Smooth muscle cell (in vitro differentiated cells): ENCODE results near the gene CACNA2D3. TPM values are rescaled to one million over a fixed set of nuclear protein-coding genes. Genes with fewer than 3 reads are reported as not detected.

Experiments
- DNase-seq: peaks from one replicate; lab custom pipeline; 2025; ENCODE audit not compliant: unreplicated experiment; lab: John Stamatoyannopoulos, UW
- H2AFZ ChIP-seq: fragments of 200-600 bp; sonication (generic); 2 replicates; pipeline ENCODE4 v1.6.0; 2016; ENCODE audit warnings: antibody characterized with exemption, low read depth, mild to moderate bottlenecking
- H3F3A ChIP-seq: fragments of 200-600 bp; sonication (generic); 2 replicates; pipeline ENCODE4 v1.6.0; 2017; ENCODE audit warnings: antibody characterized with exemption, low read depth
- H3K27ac ChIP-seq: fragments of 200-600 bp; sonication (generic); 2 replicates; pipeline ENCODE4 v1.5.1; 2016; ENCODE audit warnings: low read depth, mild to moderate bottlenecking
- H3K27me3 ChIP-seq: fragments of 200-600 bp; sonication (generic); 2 replicates; pipeline ENCODE4 v1.6.1; 2016; ENCODE audit warnings: low read depth, mild to moderate bottlenecking
- H3K36me3 ChIP-seq: fragments of 200-600 bp; sonication (generic); 2 replicates; pipeline ENCODE4 v1.5.1; 2016; ENCODE audit warnings: low read depth
- H3K4me1 ChIP-seq: fragments of 200-600 bp; sonication (generic); 2 replicates; pipeline ENCODE4 v1.5.1; 2016; ENCODE audit warnings: low read depth
- H3K4me2 ChIP-seq: fragments of 200-600 bp; sonication (generic); 2 replicates; pipeline ENCODE4 v1.6.0; 2016; ENCODE audit warnings: mild to moderate bottlenecking
- H3K4me3 ChIP-seq: fragments of 200-600 bp; sonication (generic); 2 replicates; pipeline ENCODE4 v1.5.1; 2016; ENCODE audit warnings: mild to moderate bottlenecking
- H3K79me2 ChIP-seq: fragments of 200-600 bp; sonication (generic); 2 replicates; pipeline ENCODE4 v1.6.0; 2016; ENCODE audit warnings: low read depth, mild to moderate bottlenecking
- H3K9ac ChIP-seq: fragments of 200-600 bp; sonication (generic); 2 replicates; pipeline ENCODE4 v1.6.0; 2016; ENCODE audit warnings: low read depth
- H3K9me3 ChIP-seq: fragments of 200-600 bp; sonication (generic); replicated peaks from 2 replicates; pipeline ENCODE4 v1.5.1; 2016; ENCODE audit warnings: low read depth
- H4K20me1 ChIP-seq: fragments of 200-600 bp; sonication (generic); 2 replicates; pipeline ENCODE4 v1.6.0; 2016; ENCODE audit warnings: low read depth
- CTCF ChIP-seq: fragments of 200-600 bp; sonication (generic); IDR thresholded peaks from 2 replicates; pipeline ENCODE4 v1.5.1; 2017; ENCODE audit warnings: borderline replicate concordance, mild to moderate bottlenecking, antibody characterized with exemption; ENCODE audit not compliant: insufficient read depth, poor library complexity, severe bottlenecking
- WGBS: methylation state at CpG from one replicate; pipeline ENCODE4 v1.1.7; 2016; ENCODE audit warnings: low lambda C conversion rate; 5-methylcytosine and 5-hydroxymethylcytosine counted together
- polyA plus RNA-seq: library from polyadenylated mRNA; unstranded; fragments of >200 nt; fragmentation: Nextera tagmentation; extraction: Ambion mirVana; gene quantifications from 2 replicates; pipeline ENCODE4 v1.2.1, GENCODE V29; 2016
- total RNA-seq: library from RNA; depleted of rRNA; stranded (reverse); fragments of >200 nt; gene quantifications from 2 replicates; pipeline ENCODE4 v1.2.3, GENCODE V29; 2014

Gene CACNA2D3
- total and polyA plus RNA-seq, 2 experiments from 2014 or later, result 0.15 to 0.90 TPM

GRCh38 chr3:54515441-54516213 lies 393.3 kb downstream of the CACNA2D3 start:
- H3K27ac ChIP-seq, result no peak overlapping the region
- no peaks in the 10 kb centered on the region for H3K79me2 ChIP-seq
- TF ChIP-seq CTCF, result no peak
- H3K4me1 ChIP-seq, result no peaks in the 10 kb centered on the region
- DNase-seq, result no peak
- H3K36me3 ChIP-seq, result no peaks in the 10 kb centered on the region
- no peaks in the 10 kb centered on the region for H3F3A ChIP-seq
- no peak overlapping the region for H3K9ac ChIP-seq
- H3K4me3 ChIP-seq, result no peak overlapping the region
- no peaks in the 10 kb centered on the region for H3K9me3 ChIP-seq
- WGBS, result 87% methylated on average over 4 of the region's 4 CpGs
- no peak overlapping the region for H2AFZ ChIP-seq
- no peak overlapping the region for H3K4me2 ChIP-seq
- H4K20me1 ChIP-seq, result no peaks in the 10 kb centered on the region
- peaks cover 11% of the 10 kb centered on the region for H3K27me3 ChIP-seq

GRCh38 chr3:54517424-54517823 lies 395.1 kb downstream of the CACNA2D3 start:
- no peak overlapping the region for H2AFZ ChIP-seq
- TF ChIP-seq CTCF, result no peak
- H3F3A ChIP-seq, result no peaks in the 10 kb centered on the region
- H3K27me3 ChIP-seq, result peaks cover 11% of the 10 kb centered on the region
- H3K27ac ChIP-seq, result no peak overlapping the region
- no peaks in the 10 kb centered on the region for H4K20me1 ChIP-seq
- H3K36me3 ChIP-seq, result no peaks in the 10 kb centered on the region
- 77% methylated on average over 8 of the region's 8 CpGs for WGBS
- no peaks in the 10 kb centered on the region for H3K4me1 ChIP-seq
- no peak overlapping the region for H3K9ac ChIP-seq
- H3K79me2 ChIP-seq, result no peaks in the 10 kb centered on the region
- no peaks in the 10 kb centered on the region for H3K9me3 ChIP-seq
- no peak overlapping the region for H3K4me2 ChIP-seq
- DNase-seq, result no peak
- H3K4me3 ChIP-seq, result no peak overlapping the region

- no peak overlapping the region for H3K27ac ChIP-seq
- H3K9ac ChIP-seq, result no peak overlapping the region
- no peaks in the 10 kb centered on the region for H3K36me3 ChIP-seq
- no peak overlapping the region for H3K4me2 ChIP-seq
- no peak overlapping the region for H2AFZ ChIP-seq
- H3K4me1 ChIP-seq, result no peaks in the 10 kb centered on the region
- H3K9me3 ChIP-seq, result no peaks in the 10 kb centered on the region
- H3K79me2 ChIP-seq, result no peaks in the 10 kb centered on the region
- H3F3A ChIP-seq, result no peaks in the 10 kb centered on the region
- no peak for DNase-seq
- H4K20me1 ChIP-seq, result no peaks in the 10 kb centered on the region
- no peak for TF ChIP-seq CTCF
- no peak overlapping the region for H3K4me3 ChIP-seq
- H3K27me3 ChIP-seq, result peaks cover 11% of the 10 kb centered on the region
- whole genome bisulfite sequencing, result 83% methylated on average over 8 of the region's 8 CpGs
These were observed 395.8 kb downstream of the CACNA2D3 start for GRCh38 chr3:54518011-54518675.
